ENCODE results near the gene SOSTDC1.

The SOSTDC1 gene

DNA sequence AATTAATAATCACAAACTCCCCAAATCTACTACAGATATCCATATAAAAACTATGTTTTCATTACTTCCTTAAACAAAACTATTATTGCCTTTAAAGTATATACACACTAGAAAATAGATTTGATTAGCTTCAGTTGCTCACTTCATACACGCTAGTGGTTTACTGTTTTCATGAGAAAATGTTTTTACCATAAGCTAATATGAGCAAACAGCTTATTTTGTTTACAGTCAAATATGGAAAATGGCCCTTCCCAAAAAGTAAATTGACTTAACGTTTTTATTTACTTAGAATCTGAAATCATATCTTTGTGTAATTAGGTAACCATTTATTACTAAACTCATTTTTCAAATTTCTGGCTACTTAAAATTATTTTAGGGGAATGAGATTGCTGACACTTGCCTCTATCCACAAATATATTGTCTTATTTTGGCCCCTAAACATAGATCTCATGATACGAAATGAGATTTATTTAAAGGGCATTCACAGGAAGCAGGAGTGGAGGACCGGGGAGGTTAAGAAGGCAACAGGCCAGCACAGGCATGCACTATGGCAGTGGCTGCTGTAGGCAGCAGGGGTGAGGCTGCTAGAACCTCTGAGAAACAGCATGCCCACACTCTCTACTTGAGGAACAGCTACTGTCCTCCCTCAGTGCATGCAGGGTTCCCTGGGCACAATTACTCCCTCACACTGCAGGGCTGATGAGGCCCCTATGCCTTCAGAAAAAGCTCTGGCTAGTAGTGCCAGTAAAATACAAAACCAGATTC lies 29.6 kb upstream of the SOSTDC1 start (continued):
- no peak for TF ChIP-seq PRDM6 (tag by site-specific recombination; IDR thresholded peaks at IDR 0.05)

- no peaks in the 10 kb centered on the region for H3K9me3 ChIP-seq (ENCODE audit: control insufficient read depth, insufficient read depth, low read depth, low read length)
- no peaks in the 10 kb centered on the region for H3K36me3 ChIP-seq (ENCODE audit: control insufficient read depth in 2 of 2, insufficient read depth in 1 of 2, low read length in 2 of 2)
- no peak overlapping the region for H3K27ac ChIP-seq (ENCODE audit: extremely low read depth, low read depth, low read length)
- TF ChIP-seq ZNF423 (tag by site-specific recombination; IDR thresholded peaks at IDR 0.05) (no peak), ZNF621 (tag by site-specific recombination; IDR thresholded peaks at IDR 0.05) (no peak), ZNF211 (tag by site-specific recombination; IDR thresholded peaks at IDR 0.05; ENCODE audit: low read depth) (no peak), GLIS1 (tag by site-specific recombination; IDR thresholded peaks at IDR 0.05) (no peak), ZNF18 (tag by site-specific recombination; IDR thresholded peaks at IDR 0.05) (no peak), ZNF416 (tag by site-specific recombination; IDR thresholded peaks at IDR 0.05) (no peak), ZNF664 (tag by site-specific recombination; IDR thresholded peaks at IDR 0.05) (no peak), KLF10 (tag by site-specific recombination; IDR thresholded peaks at IDR 0.05) (no peak)
- TF ChIP-seq, protein P1, sequence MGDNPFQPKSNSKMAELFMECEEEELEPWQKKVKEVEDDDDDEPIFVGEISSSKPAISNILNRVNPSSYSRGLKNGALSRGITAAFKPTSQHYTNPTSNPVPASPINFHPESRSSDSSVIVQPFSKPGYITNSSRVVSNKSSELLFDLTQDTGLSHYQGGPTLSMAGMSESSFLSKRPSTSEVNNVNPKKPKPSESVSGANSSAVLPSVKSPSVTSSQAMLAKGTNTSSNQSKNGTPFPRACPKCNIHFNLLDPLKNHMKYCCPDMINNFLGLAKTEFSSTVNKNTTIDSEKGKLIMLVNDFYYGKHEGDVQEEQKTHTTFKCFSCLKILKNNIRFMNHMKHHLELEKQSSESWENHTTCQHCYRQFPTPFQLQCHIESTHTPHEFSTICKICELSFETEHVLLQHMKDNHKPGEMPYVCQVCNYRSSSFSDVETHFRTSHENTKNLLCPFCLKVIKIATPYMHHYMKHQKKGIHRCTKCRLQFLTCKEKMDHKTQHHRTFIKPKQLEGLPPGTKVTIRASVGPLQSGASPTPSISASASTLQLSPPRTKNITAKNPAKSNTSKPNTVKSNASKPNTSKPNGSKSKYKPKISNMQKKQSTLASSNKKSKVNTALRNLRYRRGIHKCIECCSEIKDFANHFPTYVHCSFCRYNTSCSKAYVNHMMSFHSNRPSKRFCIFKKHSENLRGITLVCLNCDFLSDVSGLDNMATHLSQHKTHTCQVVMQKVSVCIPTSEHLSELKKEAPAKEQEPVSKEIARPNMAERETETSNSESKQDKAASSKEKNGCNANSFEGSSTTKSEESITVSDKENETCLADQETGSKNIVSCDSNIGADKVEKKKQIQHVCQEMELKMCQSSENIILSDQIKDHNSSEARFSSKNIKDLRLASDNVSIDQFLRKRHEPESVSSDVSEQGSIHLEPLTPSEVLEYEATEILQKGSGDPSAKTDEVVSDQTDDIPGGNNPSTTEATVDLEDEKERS (tag by site-specific recombination; IDR thresholded peaks at IDR 0.05) = no peak
- TF ChIP-seq, protein P2, sequence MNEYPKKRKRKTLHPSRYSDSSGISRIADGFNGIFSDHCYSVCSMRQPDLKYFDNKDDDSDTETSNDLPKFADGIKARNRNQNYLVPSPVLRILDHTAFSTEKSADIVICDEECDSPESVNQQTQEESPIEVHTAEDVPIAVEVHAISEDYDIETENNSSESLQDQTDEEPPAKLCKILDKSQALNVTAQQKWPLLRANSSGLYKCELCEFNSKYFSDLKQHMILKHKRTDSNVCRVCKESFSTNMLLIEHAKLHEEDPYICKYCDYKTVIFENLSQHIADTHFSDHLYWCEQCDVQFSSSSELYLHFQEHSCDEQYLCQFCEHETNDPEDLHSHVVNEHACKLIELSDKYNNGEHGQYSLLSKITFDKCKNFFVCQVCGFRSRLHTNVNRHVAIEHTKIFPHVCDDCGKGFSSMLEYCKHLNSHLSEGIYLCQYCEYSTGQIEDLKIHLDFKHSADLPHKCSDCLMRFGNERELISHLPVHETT (tag by site-specific recombination; IDR thresholded peaks at IDR 0.05) = no peak
- H3K4me3 ChIP-seq (ENCODE audit: low read depth, low read length) = no peak overlapping the region
- ChIA-PET CTCF (interaction anchor here (0.8 to 1.6 kb wide), 2 partner anchors 19 kb away, joined by 3 read pairs; no protein-coding TSS in a partner anchor), POLR2A (no interaction called here)
- H3K4me1 ChIP-seq (ENCODE audit: control insufficient read depth, insufficient read depth, low read length) = no peaks in the 10 kb centered on the region
Observed at GRCh38 chr7:16494551-16494950, 29.0 kb upstream of the SOSTDC1 start.

DNA sequence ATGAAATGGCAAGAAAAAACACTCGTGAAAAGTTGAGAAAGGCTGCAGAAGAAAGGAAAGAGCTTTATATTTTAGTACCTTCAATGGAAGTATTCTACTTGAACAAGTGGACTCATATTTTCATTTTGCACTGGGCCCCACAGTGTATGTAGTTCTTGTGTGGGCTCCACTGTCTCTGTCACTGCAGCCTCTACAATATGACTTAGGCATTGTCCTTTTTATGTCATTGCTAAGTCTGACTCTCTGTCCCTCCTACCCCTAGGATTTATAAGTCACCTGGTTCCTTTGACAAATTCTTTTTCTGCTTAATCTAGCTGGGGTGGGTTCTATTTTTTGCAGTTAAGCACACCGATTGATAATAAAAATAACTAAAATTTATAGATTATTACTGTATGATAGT lies 27.7 kb upstream of the SOSTDC1 start:
- no peaks in the 10 kb centered on the region for H3K4me1 ChIP-seq (ENCODE audit: control insufficient read depth, insufficient read depth, low read length)
- CTCF ChIA-PET = interaction anchor here (0.7 kb wide), 1 partner anchor 1577 kb away, joined by 3 read pairs; no protein-coding TSS in a partner anchor
- POLR2A ChIA-PET = no interaction called here
- no peak overlapping the region for H3K27ac ChIP-seq (ENCODE audit: extremely low read depth, low read depth, low read length)
- no peaks in the 10 kb centered on the region for H3K36me3 ChIP-seq (ENCODE audit: control insufficient read depth in 2 of 2, insufficient read depth in 1 of 2, low read length in 2 of 2)
- no peaks in the 10 kb centered on the region for H3K9me3 ChIP-seq (ENCODE audit: control insufficient read depth, insufficient read depth, low read depth, low read length)
- H3K4me3 ChIP-seq (ENCODE audit: low read depth, low read length) = no peak overlapping the region
- no peak for TF ChIP-seq ZNF138 (tag by site-specific recombination; IDR thresholded peaks at IDR 0.05; ENCODE audit: borderline replicate concordance)
- TF ChIP-seq ZNF157 (tag by site-specific recombination; IDR thresholded peaks at IDR 0.05) = no peak
- no peak for TF ChIP-seq ZNF223 (tag by site-specific recombination; IDR thresholded peaks at IDR 0.05)
- no peak for TF ChIP-seq ZNF394 (tag by site-specific recombination; IDR thresholded peaks at IDR 0.05; ENCODE audit: borderline replicate concordance)
- TF ChIP-seq ZNF239 (tag by site-specific recombination; IDR thresholded peaks at IDR 0.05) = no peak
- no peak for TF ChIP-seq ZNF423 (tag by site-specific recombination; IDR thresholded peaks at IDR 0.05)
- no peak for TF ChIP-seq ZBTB48 (tag by site-specific recombination; IDR thresholded peaks at IDR 0.05)
- no peak for TF ChIP-seq ZNF341 (tag by site-specific recombination; IDR thresholded peaks at IDR 0.05; ENCODE audit: low read depth)
- no peak for TF ChIP-seq PRDM6 (tag by site-specific recombination; IDR thresholded peaks at IDR 0.05)
- TF ChIP-seq ZNF488 (tag by site-specific recombination; IDR thresholded peaks at IDR 0.05) = no peak
